Stimulated activated naive CD8-positive, alpha-beta T cell treated with anti-CD3 and anti-CD28 coated beads, Interleukin-15, Interleukin-2, amounts not matched to agents 100 ng/mL and 50 ng/mL, for 24 hours (primary cell): ENCODE data around the gene CPPED1.

ENCODE experiments used
- H3K27ac Mint-ChIP-seq: one replicate; pipeline ENCODE4 v1.8.0; 2021; ENCODE audit warnings: mild to moderate bottlenecking, mixed read lengths
- H3K27me3 Mint-ChIP-seq: one replicate; pipeline ENCODE4 v1.8.0; 2021; ENCODE audit warnings: mixed read lengths
- H3K36me3 Mint-ChIP-seq: one replicate; pipeline ENCODE4 v1.8.0; 2021; ENCODE audit warnings: low read depth, mixed read lengths
- H3K4me1 Mint-ChIP-seq: one replicate; pipeline ENCODE4 v1.8.0; 2021; ENCODE audit warnings: low read depth, mixed read lengths
- H3K4me3 Mint-ChIP-seq: one replicate; pipeline ENCODE4 v1.8.0; 2021; ENCODE audit warnings: mild to moderate bottlenecking, mixed read lengths
- H3K9me3 Mint-ChIP-seq: one replicate; pipeline ENCODE4 v1.8.0; 2021; ENCODE audit warnings: mixed read lengths

The CPPED1 gene

DNA sequence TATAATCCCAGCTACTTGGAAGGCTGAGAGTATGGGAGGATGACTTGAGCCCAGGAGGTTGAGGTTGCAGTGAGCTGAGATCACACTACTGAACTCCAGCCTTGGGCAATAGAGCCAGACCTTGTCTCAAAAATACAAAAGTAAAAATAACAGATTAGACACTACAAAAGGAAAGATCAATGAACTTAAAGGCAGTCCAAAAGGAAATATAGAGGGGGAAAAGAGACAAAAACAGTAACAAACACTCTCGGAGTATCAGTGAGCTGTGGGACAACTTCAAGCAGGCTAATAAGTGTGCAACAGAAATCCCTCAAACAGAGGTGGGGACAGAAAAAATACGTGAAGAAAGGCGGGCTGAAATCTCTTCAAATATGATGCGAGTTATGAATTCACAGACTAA is 58.8 kb downstream of the CPPED1 start:
- peaks cover 27% of the 10 kb centered on the region for H3K9me3 Mint-ChIP-seq
- H3K4me1 Mint-ChIP-seq = peaks cover 10% of the 10 kb centered on the region
- no peak overlapping the region for H3K27ac Mint-ChIP-seq
- H3K4me3 Mint-ChIP-seq = no peak overlapping the region
- H3K27me3 Mint-ChIP-seq = no peaks in the 10 kb centered on the region
- H3K36me3 Mint-ChIP-seq = peaks cover 17% of the 10 kb centered on the region

GRCh38 chr16:12742741-12743140 is 60.9 kb downstream of the CPPED1 start:
- no peak overlapping the region for H3K27ac Mint-ChIP-seq

GRCh38 chr16:12740986-12741610 is 62.6 kb downstream of the CPPED1 start:
- Mint-ChIP-seq H3K4me3 (no peak overlapping the region), H3K9me3 (peaks cover 22% of the 10 kb centered on the region), H3K36me3 (peaks cover 31% of the 10 kb centered on the region), H3K27me3 (no peaks in the 10 kb centered on the region), H3K27ac (no peak overlapping the region), H3K4me1 (no peaks in the 10 kb centered on the region)

More at GRCh38 chr16:12742741-12743140, 60.9 kb downstream of the CPPED1 start:
- Mint-ChIP-seq H3K36me3 (peaks cover 27% of the 10 kb centered on the region), H3K4me1 (no peaks in the 10 kb centered on the region), H3K27me3 (no peaks in the 10 kb centered on the region), H3K4me3 (no peak overlapping the region), H3K9me3 (peaks cover 22% of the 10 kb centered on the region)

- peaks cover 28% of the 10 kb centered on the region for H3K36me3 Mint-ChIP-seq
- H3K9me3 Mint-ChIP-seq = peaks cover 11% of the 10 kb centered on the region
- H3K27me3 Mint-ChIP-seq = no peaks in the 10 kb centered on the region
- no peak overlapping the region for H3K4me3 Mint-ChIP-seq
- H3K27ac Mint-ChIP-seq = no peak overlapping the region
- H3K4me1 Mint-ChIP-seq = no peaks in the 10 kb centered on the region
Measured at GRCh38 chr16:12739738-12740137, 63.9 kb downstream of the CPPED1 start.

GRCh38 chr16:12737563-12737962 is 66.1 kb downstream of the CPPED1 start:
- no peaks in the 10 kb centered on the region for H3K4me1 Mint-ChIP-seq
- H3K27me3 Mint-ChIP-seq = no peaks in the 10 kb centered on the region
- no peak overlapping the region for H3K27ac Mint-ChIP-seq
- H3K9me3 Mint-ChIP-seq = peaks cover 15% of the 10 kb centered on the region
- no peak overlapping the region for H3K4me3 Mint-ChIP-seq
- peaks cover 33% of the 10 kb centered on the region for H3K36me3 Mint-ChIP-seq

- no peak overlapping the region for H3K27ac Mint-ChIP-seq
- no peak overlapping the region for H3K4me3 Mint-ChIP-seq
- H3K9me3 Mint-ChIP-seq = peaks cover 21% of the 10 kb centered on the region
- H3K36me3 Mint-ChIP-seq = peaks cover 45% of the 10 kb centered on the region
- H3K27me3 Mint-ChIP-seq = no peaks in the 10 kb centered on the region
- H3K4me1 Mint-ChIP-seq = no peaks in the 10 kb centered on the region
Measured at GRCh38 chr16:12735805-12736204, 67.9 kb downstream of the CPPED1 start.

DNA sequence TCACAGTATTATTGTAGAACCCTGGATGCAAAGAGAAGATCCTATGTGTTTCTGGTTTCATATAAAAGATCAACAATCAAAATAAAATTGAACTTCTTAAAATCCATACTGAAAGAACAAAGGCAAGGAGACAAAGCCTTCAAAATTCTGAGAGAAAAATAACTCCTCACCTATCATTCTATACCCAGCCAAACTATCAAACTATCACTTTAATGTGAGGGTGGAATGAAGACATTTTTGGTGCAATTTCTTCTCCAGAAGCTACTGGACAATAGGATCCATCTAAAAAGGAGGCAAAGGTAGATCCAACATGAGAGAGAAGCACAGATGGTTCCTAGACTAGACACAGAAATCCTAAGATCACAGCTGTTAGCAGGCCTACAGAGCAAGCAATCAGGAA is 71.1 kb downstream of the CPPED1 start:
- H3K9me3 Mint-ChIP-seq = peaks cover 21% of the 10 kb centered on the region
- no peaks in the 10 kb centered on the region for H3K4me1 Mint-ChIP-seq

GRCh38 chr16:12729448-12729847 is 74.2 kb downstream of the CPPED1 start:
- no peak overlapping the region for H3K4me3 Mint-ChIP-seq
- H3K27ac Mint-ChIP-seq = no peak overlapping the region
- peaks cover 20% of the 10 kb centered on the region for H3K9me3 Mint-ChIP-seq
- H3K4me1 Mint-ChIP-seq = no peaks in the 10 kb centered on the region
- H3K36me3 Mint-ChIP-seq = peaks cover 26% of the 10 kb centered on the region
- no peaks in the 10 kb centered on the region for H3K27me3 Mint-ChIP-seq

More for the DNA sequence above, 71.1 kb downstream of the CPPED1 start:
- Mint-ChIP-seq H3K36me3 (peaks cover 34% of the 10 kb centered on the region), H3K27me3 (no peaks in the 10 kb centered on the region), H3K27ac (no peak overlapping the region), H3K4me3 (no peak overlapping the region)

DNA sequence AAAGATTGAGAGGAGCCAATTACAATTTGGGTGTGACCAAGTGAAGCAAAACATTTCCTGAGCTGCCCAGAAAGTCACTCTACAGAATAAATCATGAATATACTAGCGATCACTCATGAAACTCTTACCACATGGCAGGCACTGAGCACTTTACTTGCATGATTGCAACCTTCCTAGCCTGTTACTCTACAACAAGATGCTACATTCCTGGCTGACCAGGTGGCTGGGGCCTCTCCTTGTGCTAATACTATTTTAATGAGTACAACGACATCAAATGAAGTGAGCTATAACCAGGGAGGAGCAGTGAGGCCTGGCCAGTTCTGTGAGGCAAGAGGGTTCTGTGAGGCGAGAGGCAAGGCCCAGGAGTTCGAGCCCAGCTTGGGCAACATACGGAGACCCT is 75.2 kb downstream of the CPPED1 start:
- Mint-ChIP-seq H3K27ac (no peak overlapping the region), H3K36me3 (peaks cover 23% of the 10 kb centered on the region), H3K4me1 (no peaks in the 10 kb centered on the region), H3K4me3 (no peak overlapping the region), H3K9me3 (peaks cover 18% of the 10 kb centered on the region), H3K27me3 (no peaks in the 10 kb centered on the region)

DNA sequence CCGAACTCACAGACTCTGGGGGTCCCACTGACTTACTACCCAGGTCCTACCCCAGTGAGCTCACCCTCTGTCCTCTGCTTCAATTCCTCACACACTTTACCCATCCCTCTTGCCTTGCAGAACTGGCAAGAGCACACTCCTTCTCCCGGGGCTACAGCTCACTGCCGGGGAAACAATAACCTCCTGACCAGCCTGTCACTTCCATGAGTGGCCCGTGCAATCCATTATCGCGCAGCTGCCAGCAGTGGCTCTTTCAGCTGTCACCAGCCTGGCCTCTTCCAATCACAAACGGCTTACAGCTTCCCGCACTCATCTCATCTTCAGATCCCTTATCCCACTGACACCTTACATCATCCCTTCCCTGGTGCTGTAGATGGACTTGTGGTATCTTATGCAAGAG is 79.5 kb downstream of the CPPED1 start:
- Mint-ChIP-seq H3K4me1 (no peaks in the 10 kb centered on the region), H3K36me3 (peaks cover 7% of the 10 kb centered on the region), H3K4me3 (no peak overlapping the region), H3K27ac (no peak overlapping the region), H3K9me3 (peaks cover 4% of the 10 kb centered on the region), H3K27me3 (no peaks in the 10 kb centered on the region)

GRCh38 chr16:12723681-12724080 is 80.0 kb downstream of the CPPED1 start:
- Mint-ChIP-seq H3K4me1 (no peaks in the 10 kb centered on the region), H3K36me3 (peaks cover 10% of the 10 kb centered on the region), H3K4me3 (no peak overlapping the region), H3K27ac (no peak overlapping the region), H3K27me3 (no peaks in the 10 kb centered on the region), H3K9me3 (peaks cover 4% of the 10 kb centered on the region)

DNA sequence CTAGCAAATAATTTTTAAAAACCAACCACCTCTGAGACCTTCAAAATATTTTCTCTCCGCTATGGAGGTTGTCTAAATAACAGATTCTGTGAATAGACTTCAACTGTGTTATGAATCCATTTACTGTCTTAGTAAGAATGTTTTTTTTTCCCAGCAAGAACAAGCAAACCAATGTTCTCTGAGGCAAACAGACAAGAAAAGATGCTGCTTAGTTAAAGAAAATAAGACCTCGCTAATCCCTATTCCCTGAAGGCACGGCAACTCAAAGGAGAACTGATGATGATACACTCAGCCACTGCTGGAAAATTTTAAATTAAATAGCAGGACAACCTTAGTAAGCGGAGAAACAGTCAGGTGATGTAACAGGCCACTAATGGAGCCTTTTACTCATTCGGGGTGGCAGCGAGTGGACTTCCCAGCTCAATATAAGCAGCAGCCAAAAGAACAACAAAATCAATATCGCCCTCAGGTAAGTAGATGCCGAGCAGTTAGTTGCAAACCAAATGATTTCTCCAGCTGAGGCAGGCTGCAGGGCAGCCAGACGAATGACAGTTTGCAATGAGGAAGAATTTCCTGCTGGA is 81.8 kb downstream of the CPPED1 start:
- Mint-ChIP-seq H3K4me3 (no peak overlapping the region), H3K27ac (no peak overlapping the region), H3K4me1 (no peaks in the 10 kb centered on the region), H3K9me3 (peaks cover 4% of the 10 kb centered on the region), H3K27me3 (no peaks in the 10 kb centered on the region), H3K36me3 (peaks cover 12% of the 10 kb centered on the region)

DNA sequence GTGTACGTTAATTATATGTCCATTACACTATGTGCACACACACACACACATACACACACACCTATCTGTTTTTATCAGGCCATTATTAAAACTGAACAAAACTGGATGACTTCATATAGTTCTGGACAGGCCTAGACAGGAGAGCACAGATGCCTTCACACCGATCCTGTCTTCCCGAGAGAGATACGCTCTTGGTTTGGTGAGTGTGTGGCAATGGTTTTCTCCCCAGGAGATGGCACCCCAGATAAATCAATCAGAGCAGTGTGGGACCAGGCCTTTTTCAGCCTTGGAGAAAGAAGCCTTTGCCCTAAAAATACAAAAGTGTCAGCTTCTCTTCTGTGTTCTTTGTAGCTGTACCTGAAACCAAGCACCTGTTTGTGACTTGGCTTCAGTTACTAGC is 83.7 kb downstream of the CPPED1 start:
- peaks cover 7% of the 10 kb centered on the region for H3K9me3 Mint-ChIP-seq
- H3K4me1 Mint-ChIP-seq = no peaks in the 10 kb centered on the region
- no peaks in the 10 kb centered on the region for H3K27me3 Mint-ChIP-seq
- H3K27ac Mint-ChIP-seq = no peak overlapping the region
- no peak overlapping the region for H3K4me3 Mint-ChIP-seq
- peaks cover 11% of the 10 kb centered on the region for H3K36me3 Mint-ChIP-seq

GRCh38 chr16:12716658-12717057 is 87.0 kb downstream of the CPPED1 start:
- Mint-ChIP-seq H3K4me3 (no peak overlapping the region), H3K27ac (no peak overlapping the region), H3K27me3 (no peaks in the 10 kb centered on the region), H3K9me3 (peaks cover 10% of the 10 kb centered on the region), H3K36me3 (peaks cover 11% of the 10 kb centered on the region), H3K4me1 (no peaks in the 10 kb centered on the region)

- Mint-ChIP-seq H3K27me3 (no peaks in the 10 kb centered on the region), H3K4me1 (no peaks in the 10 kb centered on the region), H3K4me3 (no peak overlapping the region), H3K27ac (no peak overlapping the region), H3K9me3 (peaks cover 6% of the 10 kb centered on the region), H3K36me3 (peaks cover 3% of the 10 kb centered on the region)
Measured at GRCh38 chr16:12709807-12710206, 93.9 kb downstream of the CPPED1 start.

DNA sequence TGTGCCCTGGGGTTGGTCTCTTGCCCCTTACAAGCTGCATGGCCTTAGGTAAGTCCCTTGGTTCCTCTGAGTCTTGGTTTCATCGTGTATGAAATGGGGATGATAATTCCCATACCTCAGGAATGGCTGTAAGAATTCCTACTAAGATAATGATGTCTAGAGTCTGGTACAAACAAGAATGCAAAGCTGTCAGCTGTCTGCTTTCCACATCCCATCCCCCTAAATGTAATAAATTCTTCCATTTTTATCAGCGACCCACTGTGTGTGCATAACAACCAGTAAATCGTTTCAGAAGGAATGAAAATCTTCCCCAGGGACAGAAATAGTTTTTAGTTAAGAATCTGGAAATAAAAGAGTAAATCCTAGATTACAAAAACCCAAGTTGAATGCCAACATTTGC is 95.4 kb downstream of the CPPED1 start:
- Mint-ChIP-seq H3K4me1 (no peaks in the 10 kb centered on the region), H3K27me3 (no peaks in the 10 kb centered on the region), H3K9me3 (no peaks in the 10 kb centered on the region), H3K27ac (no peak overlapping the region), H3K36me3 (no peaks in the 10 kb centered on the region), H3K4me3 (no peak overlapping the region)
